CD4-positive, alpha-beta memory T cell (primary cell): ENCODE data around the gene COL20A1. TPM values are rescaled to one million over a fixed set of nuclear protein-coding genes. Genes with fewer than 3 reads are reported as not detected.
A peak's percentile ranks its signal among the peaks of the same experiment; 100 is the strongest.

ENCODE experiments used
- CTCF ChIA-PET: fragments of 350-600 bp; sonication (Branson Sonifier 250); formaldehyde crosslinking; loops from one replicate; lab custom pipeline; 2021; ENCODE audit warnings: inconsistent platforms; ENCODE audit not compliant: partially characterized antibody; lab: Charles Lee
- POLR2A ChIA-PET: fragments of 350-600 bp; sonication (Branson Sonifier 250); formaldehyde crosslinking; loops from one replicate; lab custom pipeline; 2021; ENCODE audit not compliant: partially characterized antibody; lab: Charles Lee
- DNase-seq, 5 donors: peaks; one replicate each; pipeline versions ENCODE4 v3.0.0 to v3.0.0-alpha.2; 2020 to 2022; ENCODE audit warnings: mixed read lengths in 1 of 5
- H3K27ac ChIP-seq: one replicate; pipeline ENCODE4 v1.7.0; 2013; ENCODE audit warnings: low read depth, low read length
- H3K27me3 ChIP-seq: 2 replicates; pipeline ENCODE4 v1.7.0; 2013; ENCODE audit warnings: mild to moderate bottlenecking, low read length, moderate library complexity; ENCODE audit not compliant: insufficient read depth
- H3K36me3 ChIP-seq: 2 replicates; pipeline ENCODE4 v1.7.0; 2013; ENCODE audit warnings: mild to moderate bottlenecking, low read length, moderate library complexity; ENCODE audit not compliant: insufficient read depth
- H3K4me1 ChIP-seq: 2 replicates; pipeline ENCODE4 v1.7.0; 2013; ENCODE audit warnings: mild to moderate bottlenecking, low read length, moderate library complexity; ENCODE audit not compliant: insufficient read depth
- H3K4me3 ChIP-seq, 2 donors: one replicate each; pipeline ENCODE4 v1.7.0; 2013; ENCODE audit warnings: low read length in 2 of 2, mild to moderate bottlenecking in 1 of 2
- H3K9me3 ChIP-seq, 2 donors: one replicate each; pipeline ENCODE4 v1.7.0; 2013; ENCODE audit warnings: low read length in 2 of 2, control low read depth in 1 of 2; ENCODE audit not compliant: control insufficient read depth in 1 of 2
- H3K27ac Mint-ChIP-seq, 7 donors: one replicate each; pipeline ENCODE4 v1.8.0; 2020 to 2021; ENCODE audit warnings: mixed read lengths in 7 of 7, mild to moderate bottlenecking in 6 of 7, inconsistent platforms in 3 of 7, moderate library complexity in 3 of 7
- H3K27me3 Mint-ChIP-seq, 2 donors: one replicate each; pipeline ENCODE4 v1.8.0; 2020 to 2021; ENCODE audit warnings: mixed read lengths in 2 of 2
- H3K36me3 Mint-ChIP-seq, 2 donors: one replicate each; pipeline ENCODE4 v1.8.0; 2020 to 2021; ENCODE audit warnings: mixed read lengths in 2 of 2, inconsistent platforms in 1 of 2, mild to moderate bottlenecking in 1 of 2
- H3K4me1 Mint-ChIP-seq, 4 donors: one replicate each; pipeline ENCODE4 v1.8.0; 2020 to 2021; ENCODE audit warnings: mixed read lengths in 4 of 4, mild to moderate bottlenecking in 1 of 4
- H3K4me3 Mint-ChIP-seq, 8 donors: one replicate each; pipeline ENCODE4 v1.8.0; 2020 to 2021; ENCODE audit warnings: mixed read lengths in 8 of 8, mild to moderate bottlenecking in 7 of 8, moderate library complexity in 6 of 8, inconsistent platforms in 3 of 8
- H3K9me3 Mint-ChIP-seq, 8 donors: one replicate each; pipeline ENCODE4 v1.8.0; 2020 to 2021; ENCODE audit warnings: mixed read lengths in 8 of 8, mild to moderate bottlenecking in 5 of 8, inconsistent platforms in 3 of 8, moderate library complexity in 1 of 8
- intact Hi-C: fragments of 100-400 bp; cut with micrococcal nuclease; formaldehyde crosslinking; loops from one replicate; pipeline ENCODE4 v1.15.1; 2023
- polyA plus RNA-seq, 2 donors: library from polyadenylated mRNA; unstranded; fragments of 300-500 nt; fragmentation: Illumina TruSeq; gene quantifications; one replicate each; pipeline ENCODE4 v1.2.3, GENCODE V29; 2021
- total RNA-seq, 2 experiments: library from RNA; stranded (reverse); gene quantifications; one replicate each; pipeline ENCODE4 v1.2.3, GENCODE V29; 2021

COL20A1 gene
- total and polyA plus RNA-seq, 4 experiments from 2014 or later = 0.11 TPM; not detected in 3

DNA sequence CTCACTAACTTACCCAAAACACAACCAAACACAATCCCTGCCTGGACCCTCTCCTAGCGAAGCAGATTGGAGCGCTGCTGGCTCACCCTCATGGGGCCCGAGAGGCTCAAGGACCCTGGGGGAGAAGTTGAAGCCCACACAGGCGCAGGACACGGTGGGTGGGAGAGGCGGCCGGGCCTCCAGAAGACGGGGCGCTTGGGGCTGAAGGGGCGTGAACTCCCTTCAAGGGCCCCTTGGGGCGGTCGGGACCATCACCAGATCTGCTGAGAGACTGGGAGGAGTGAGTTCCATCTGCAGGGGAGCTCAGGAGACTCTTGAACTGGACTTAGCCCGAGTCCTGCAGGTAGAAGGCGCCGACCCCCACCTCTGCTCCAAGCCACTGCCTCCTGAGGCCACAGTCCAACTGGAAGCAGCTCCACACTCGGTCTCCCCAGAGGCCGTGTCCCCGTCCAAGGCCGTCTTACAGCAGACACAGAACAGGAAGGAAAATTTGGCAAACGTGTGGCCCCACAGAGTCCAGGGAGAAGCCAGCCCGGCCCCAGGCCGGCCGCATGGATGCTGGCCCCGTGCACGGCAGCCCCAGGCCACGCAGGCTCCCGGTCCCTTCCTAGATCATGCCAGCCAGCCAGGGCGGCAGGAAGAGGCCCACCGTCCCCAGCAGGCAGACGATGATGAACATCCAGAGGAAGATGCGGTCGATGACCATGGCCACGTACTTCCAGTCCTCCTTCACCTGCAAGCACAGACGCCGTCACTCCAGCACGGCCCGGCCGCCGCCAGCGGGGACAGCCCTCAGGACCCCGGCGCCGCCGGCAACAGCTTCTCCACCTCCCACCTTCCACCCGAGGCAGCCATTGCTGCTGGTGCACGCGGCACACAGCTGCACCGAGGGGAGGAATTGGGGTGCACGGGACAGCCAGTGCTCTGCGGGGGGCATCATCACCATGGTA is 53.4 kb downstream of the COL20A1 start:
- H3K27ac ChIP-seq = no peak overlapping the region
- Mint-ChIP-seq H3K4me3 (no peak overlapping the region), H3K27me3 (peaks cover 7 to 9% of the 10 kb centered on the region in 2 donors), H3K4me1 (no peaks in the 10 kb centered on the region), H3K36me3 (no peaks in the 10 kb centered on the region), H3K27ac (no peak overlapping the region), H3K9me3 (peaks cover 0 to 3% (median 0%) of the 10 kb centered on the region in 8 donors)
- POLR2A ChIA-PET = no interaction called here
- H3K4me1 ChIP-seq = no peaks in the 10 kb centered on the region
- H3K9me3 ChIP-seq = no peaks in the 10 kb centered on the region
- no peak for DNase-seq
- CTCF ChIA-PET = no interaction called here
- intact Hi-C loops = no loop called here
- no peak overlapping the region for H3K4me3 ChIP-seq
- no peaks in the 10 kb centered on the region for H3K36me3 ChIP-seq
- no peaks in the 10 kb centered on the region for H3K27me3 ChIP-seq

DNA sequence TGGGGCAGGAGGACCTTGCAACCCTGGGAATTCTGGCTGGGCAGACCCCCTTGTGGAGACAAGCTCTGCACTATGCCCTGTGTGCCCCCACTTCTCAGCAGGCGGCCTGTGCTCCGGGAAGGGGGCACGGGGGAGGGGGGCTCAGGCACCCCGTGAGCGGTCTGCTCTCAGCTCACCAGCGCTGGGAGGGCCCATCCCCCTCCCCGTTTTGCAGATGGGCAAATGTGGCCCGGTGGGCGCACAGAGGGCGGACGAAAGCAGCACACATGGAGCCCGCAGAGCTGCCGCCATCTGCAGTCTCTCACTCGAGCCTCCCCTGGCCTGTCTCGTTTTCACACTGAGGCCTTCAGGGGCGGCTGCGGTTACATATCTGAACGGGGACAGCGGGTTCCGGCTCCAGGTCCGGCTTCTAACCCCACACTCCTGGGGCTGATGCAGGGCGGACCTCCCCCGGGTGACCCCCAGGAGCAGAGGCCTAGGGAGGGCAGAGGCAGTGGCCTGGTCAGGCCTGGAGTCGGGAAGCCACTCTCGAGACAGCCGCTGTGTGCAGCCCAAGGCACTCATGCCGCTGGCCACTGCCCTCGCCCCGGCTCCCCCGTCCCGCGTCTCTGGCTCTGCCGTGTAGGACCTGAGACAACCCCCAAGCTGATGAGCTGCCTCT is 54.2 kb downstream of the COL20A1 start:
- H3K4me1 ChIP-seq = no peaks in the 10 kb centered on the region
- CTCF ChIA-PET = no interaction called here
- intact Hi-C loops = no loop called here
- H3K4me3 ChIP-seq = no peak overlapping the region
- DNase-seq = no peak
- H3K27ac ChIP-seq = no peak overlapping the region
- POLR2A ChIA-PET = no interaction called here
- Mint-ChIP-seq H3K4me1 (no peaks in the 10 kb centered on the region), H3K4me3 (no peak overlapping the region), H3K27me3 (peaks cover 3 to 4% of the 10 kb centered on the region in 2 donors), H3K9me3 (peaks cover 0 to 3% (median 0%) of the 10 kb centered on the region in 8 donors), H3K27ac (no peak overlapping the region), H3K36me3 (no peaks in the 10 kb centered on the region)
- no peaks in the 10 kb centered on the region for H3K36me3 ChIP-seq
- no peaks in the 10 kb centered on the region for H3K27me3 ChIP-seq
- H3K9me3 ChIP-seq = no peaks in the 10 kb centered on the region

DNA sequence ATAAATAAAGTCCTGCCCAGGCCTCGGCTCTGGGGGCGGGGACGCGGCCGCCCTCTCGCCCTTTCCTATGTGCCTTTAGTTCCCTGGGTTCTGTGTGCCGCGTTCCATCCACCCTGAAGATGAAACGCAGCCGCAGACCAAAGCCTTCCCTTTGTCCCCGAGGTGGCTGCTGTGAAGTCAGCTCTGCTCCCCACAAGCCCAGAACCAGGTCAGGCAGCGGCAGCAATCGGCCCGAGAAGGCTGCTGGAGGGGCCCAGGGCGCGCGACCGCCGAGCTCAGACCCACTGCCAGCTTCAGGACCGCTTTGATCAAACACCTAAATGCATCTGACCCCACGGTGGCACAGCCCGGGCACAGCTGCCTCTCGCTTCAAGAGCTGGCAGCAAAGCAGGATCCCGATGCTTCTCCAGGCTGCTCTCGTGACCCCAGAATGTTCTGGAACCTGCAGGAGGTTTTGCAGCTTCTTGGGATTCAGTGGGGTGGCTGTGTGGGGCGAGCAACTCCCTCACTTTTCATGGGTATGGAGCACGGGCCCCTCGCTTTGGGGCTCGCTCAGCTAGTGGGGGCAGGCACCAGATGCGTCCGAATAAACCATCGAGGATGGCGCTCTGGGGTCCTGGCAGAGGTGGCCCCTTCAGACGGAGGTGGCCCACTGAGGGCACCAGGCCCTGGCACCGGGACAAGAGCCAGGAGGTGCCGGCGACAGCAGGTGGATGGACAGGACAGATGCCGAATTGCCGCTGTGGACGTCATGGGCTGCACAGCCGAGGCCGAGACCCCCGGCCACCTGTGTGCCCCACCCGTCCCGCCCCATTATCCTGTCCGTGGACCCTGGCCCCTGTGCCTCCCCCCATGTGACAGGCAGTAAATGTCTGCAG is 55.2 kb downstream of the COL20A1 start:
- no peaks in the 10 kb centered on the region for H3K36me3 ChIP-seq
- intact Hi-C loops = no loop called here
- no peaks in the 10 kb centered on the region for H3K9me3 ChIP-seq
- no peaks in the 10 kb centered on the region for H3K4me1 ChIP-seq
- H3K4me1 Mint-ChIP-seq = no peaks in the 10 kb centered on the region
- ChIA-PET POLR2A (no interaction called here), CTCF (no interaction called here)
- no peak overlapping the region for H3K27ac ChIP-seq
- H3K27me3 ChIP-seq = no peaks in the 10 kb centered on the region
- H3K9me3 Mint-ChIP-seq = peaks cover 0 to 3% (median 0%) of the 10 kb centered on the region in 8 donors
- H3K4me3 ChIP-seq = no peak overlapping the region
- H3K36me3 Mint-ChIP-seq = no peaks in the 10 kb centered on the region
- DNase-seq = no peak
- H3K27ac Mint-ChIP-seq = no peak overlapping the region
- H3K4me3 Mint-ChIP-seq = no peak overlapping the region
- H3K27me3 Mint-ChIP-seq = peaks cover 1 to 3% of the 10 kb centered on the region in 2 donors

GRCh38 chr20:63348828-63349515 is 56.0 kb downstream of the COL20A1 start:
- peaks cover 0 to 3% (median 0%) of the 10 kb centered on the region in 8 donors for H3K9me3 Mint-ChIP-seq
- peaks cover under 1 to 1% of the 10 kb centered on the region in 2 donors for H3K27me3 Mint-ChIP-seq
- no peaks in the 10 kb centered on the region for H3K36me3 Mint-ChIP-seq
- H3K27ac Mint-ChIP-seq = peak overlapping the region in 1 of 7 donors; percentile 41
- no peaks in the 10 kb centered on the region for H3K9me3 ChIP-seq
- H3K27ac ChIP-seq = no peak overlapping the region
- H3K4me3 ChIP-seq = no peak overlapping the region
- no peaks in the 10 kb centered on the region for H3K4me1 Mint-ChIP-seq
- DNase-seq = no peak
- POLR2A ChIA-PET = no interaction called here
- H3K4me3 Mint-ChIP-seq = no peak overlapping the region
- H3K4me1 ChIP-seq = no peaks in the 10 kb centered on the region
- H3K27me3 ChIP-seq = no peaks in the 10 kb centered on the region
- intact Hi-C loops = no loop called here
- CTCF ChIA-PET = no interaction called here
- no peaks in the 10 kb centered on the region for H3K36me3 ChIP-seq

- ChIA-PET POLR2A (no interaction called here), CTCF (no interaction called here)
Observed at GRCh38 chr20:63349516-63349895, 56.5 kb downstream of the COL20A1 start.

GRCh38 chr20:63350196-63350595 is 57.2 kb downstream of the COL20A1 start:
- intact Hi-C loops = no loop called here
- DNase-seq = no peak
- Histone ChIP-seq H3K27me3 (no peaks in the 10 kb centered on the region), H3K9me3 (no peaks in the 10 kb centered on the region), H3K4me3 (no peak overlapping the region), H3K36me3 (no peaks in the 10 kb centered on the region), H3K4me1 (no peaks in the 10 kb centered on the region), H3K27ac (no peak overlapping the region)
- H3K4me1 Mint-ChIP-seq = no peaks in the 10 kb centered on the region
- H3K27ac Mint-ChIP-seq = no peak overlapping the region
- peaks cover 0 to 3% (median 0%) of the 10 kb centered on the region in 8 donors for H3K9me3 Mint-ChIP-seq
- peaks cover 0 to 1% of the 10 kb centered on the region in 2 donors for H3K27me3 Mint-ChIP-seq
- no peak overlapping the region for H3K4me3 Mint-ChIP-seq
- ChIA-PET CTCF (no interaction called here), POLR2A (no interaction called here)
- no peaks in the 10 kb centered on the region for H3K36me3 Mint-ChIP-seq

More at GRCh38 chr20:63349516-63349895, 56.5 kb downstream of the COL20A1 start:
- no peaks in the 10 kb centered on the region for H3K27me3 ChIP-seq
- no peaks in the 10 kb centered on the region for H3K36me3 ChIP-seq
- no peak overlapping the region for H3K4me3 ChIP-seq
- intact Hi-C loops = no loop called here
- Mint-ChIP-seq H3K4me1 (no peaks in the 10 kb centered on the region), H3K9me3 (peaks cover 0 to 3% (median 0%) of the 10 kb centered on the region in 8 donors), H3K27me3 (peaks cover 0 to 1% of the 10 kb centered on the region in 2 donors), H3K36me3 (no peaks in the 10 kb centered on the region), H3K4me3 (no peak overlapping the region), H3K27ac (no peak overlapping the region)
- H3K9me3 ChIP-seq = no peaks in the 10 kb centered on the region
- H3K27ac ChIP-seq = no peak overlapping the region
- no peaks in the 10 kb centered on the region for H3K4me1 ChIP-seq
- no peak for DNase-seq
